Heart left ventricle (tissue), 16 donors: Measurements from ENCODE around the gene SH3BP2. TPM values are rescaled to one million over a fixed set of nuclear protein-coding genes. Genes with fewer than 3 reads are reported as not detected.

ENCODE experiments used
- ATAC-seq, 4 donors: fragments of 200-7000 bp; cut with Tn5 transposase; one replicate each; pipeline ENCODE4 v1.9.1; 2020 to 2022; ENCODE audit warnings: moderate library complexity in 4 of 4, mild to moderate bottlenecking in 3 of 4, moderate number of reproducible peaks in 1 of 4
- DNase-seq, 5 donors: peaks; one replicate each; pipeline ENCODE4 v3.0.0-alpha.2; 2020
- H3K27ac ChIP-seq, 12 donors: fragments of 200-600 bp; sonication (generic) in 4 of 12; one replicate each; pipeline versions ENCODE4 v1.5.0 to v1.8.0; 2016 to 2022; ENCODE audit warnings: mild to moderate bottlenecking in 2 of 12
- H3K27me3 ChIP-seq, 9 donors: fragments of 200-600 bp; sonication (generic) in 2 of 9; one replicate each; pipeline versions ENCODE4 v1.5.1 to v1.8.0; 2016 to 2022; ENCODE audit warnings: mild to moderate bottlenecking in 3 of 9
- H3K36me3 ChIP-seq, 9 donors: fragments of 200-600 bp; sonication (generic) in 2 of 9; one replicate each; pipeline versions ENCODE4 v1.5.0 to v1.8.0; 2018 to 2022; ENCODE audit warnings: mild to moderate bottlenecking in 2 of 9
- H3K4me1 ChIP-seq, 12 donors: fragments of 200-600 bp; sonication (generic) in 4 of 12; one replicate each; pipeline versions ENCODE4 v1.5.0 to v1.8.0; 2016 to 2022; ENCODE audit warnings: mild to moderate bottlenecking in 3 of 12
- H3K4me3 ChIP-seq, 12 donors: fragments of 200-600 bp; sonication (generic) in 4 of 12; one replicate each; pipeline versions ENCODE4 v1.5.0 to v1.8.0; 2017 to 2022; ENCODE audit warnings: mild to moderate bottlenecking in 9 of 12, moderate library complexity in 4 of 12
- H3K9me3 ChIP-seq, 12 donors: fragments of 200-600 bp; sonication (generic) in 4 of 12; one replicate each; pipeline versions ENCODE4 v1.5.0 to v1.8.0; 2016 to 2022; ENCODE audit warnings: mild to moderate bottlenecking in 1 of 12
- POLR2A ChIP-seq, 2 donors: fragments of 450-650 bp; IDR thresholded peaks; one replicate each; pipeline ENCODE4 v1.6.1; 2017; ENCODE audit warnings: antibody characterized with exemption in 2 of 2, mild to moderate bottlenecking in 2 of 2, moderate library complexity in 2 of 2
- WGBS, 4 donors: extraction: QIAGEN DNeasy Blood & Tissue Kit in 2 of 4; methylation state at CpG; one replicate each; pipeline versions ENCODE4 v1.1.5 to v1.1.7; 2013 to 2018; 5-methylcytosine and 5-hydroxymethylcytosine counted together
- intact Hi-C, 10 donors: fragments of 100-400 bp; cut with DNase I; formaldehyde crosslinking; loops; one replicate each; pipeline versions ENCODE4 v1.11.1 to v1.14.2; 2022
- polyA plus RNA-seq, 2 donors: library from polyadenylated mRNA; stranded (reverse); fragments of 200-250 nt; gene quantifications; one replicate each; pipeline ENCODE4 v1.2.3, GENCODE V29; 2013
- total RNA-seq, 9 donors: library from RNA; depleted of rRNA in 2 of 9; stranded (reverse); fragments of >200 nt in 2 of 9; fragmentation: NEBNext Ultra II Directional in 3 of 9; extraction: Animal tissue kit (Norgen Biotek cat#: 25700) in 3 of 9; gene quantifications; one replicate each; pipeline versions ENCODE4 v1.1.0 to v1.2.4, GENCODE V29; 2016 to 2023
- TF ChIP-seq, protein P1 (sequence below), 12 donors: fragments of 200-600 bp; sonication (generic) in 4 of 12; IDR thresholded peaks; one replicate each; pipeline versions ENCODE4 v1.5.0 to v1.8.0; 2018 to 2022; ENCODE audit warnings: antibody characterized with exemption in 12 of 12, mild to moderate bottlenecking in 5 of 12
- donor health status: ischemic (EF 13 %, LVEDD 7.1; RV severe dilation, severe dysfunction).
- donor health status: healthy with polysubstance abuse.
- donor health status: DM: no; HTN: yes; CAD: no.
- donor health status: DM: no; HTN: no; CAD: no.
- donor health status: ischemic (EF 25% LVEDD 6.9; RV normal size, moderate dysfunction).
- donor health status: ischemic (EF 25% LVEDD 5.7; RV mildly dilated, moderate dysfunction).
- donor health status: healthy.
- donor health status: DM: yes; HTN: yes; CAD: no.
- donor health status: ischemic (EF 35%, LVEDD 5.7; RV mildly dilated, moderate dysfunction).
- donor health status: nonischemic (EF 11% LVEDD 7.7; RV severe dilation, severe dysfunction).
- donor health status: DM: yes; HTN: yes; CAD: no.
- donor health status: PGD.
- donor health status: ischemic (EF 29% LVEDD 5.4; RV normal size, mild dysfunction).
- donor health status: nonischemic (EF 23%, LVEDD 6.1; RV moderate dilation, normal function).

The SH3BP2 gene
- total and polyA plus RNA-seq, 11 donors, result 10.4 to 70.2 (median 23.5) TPM

DNA sequence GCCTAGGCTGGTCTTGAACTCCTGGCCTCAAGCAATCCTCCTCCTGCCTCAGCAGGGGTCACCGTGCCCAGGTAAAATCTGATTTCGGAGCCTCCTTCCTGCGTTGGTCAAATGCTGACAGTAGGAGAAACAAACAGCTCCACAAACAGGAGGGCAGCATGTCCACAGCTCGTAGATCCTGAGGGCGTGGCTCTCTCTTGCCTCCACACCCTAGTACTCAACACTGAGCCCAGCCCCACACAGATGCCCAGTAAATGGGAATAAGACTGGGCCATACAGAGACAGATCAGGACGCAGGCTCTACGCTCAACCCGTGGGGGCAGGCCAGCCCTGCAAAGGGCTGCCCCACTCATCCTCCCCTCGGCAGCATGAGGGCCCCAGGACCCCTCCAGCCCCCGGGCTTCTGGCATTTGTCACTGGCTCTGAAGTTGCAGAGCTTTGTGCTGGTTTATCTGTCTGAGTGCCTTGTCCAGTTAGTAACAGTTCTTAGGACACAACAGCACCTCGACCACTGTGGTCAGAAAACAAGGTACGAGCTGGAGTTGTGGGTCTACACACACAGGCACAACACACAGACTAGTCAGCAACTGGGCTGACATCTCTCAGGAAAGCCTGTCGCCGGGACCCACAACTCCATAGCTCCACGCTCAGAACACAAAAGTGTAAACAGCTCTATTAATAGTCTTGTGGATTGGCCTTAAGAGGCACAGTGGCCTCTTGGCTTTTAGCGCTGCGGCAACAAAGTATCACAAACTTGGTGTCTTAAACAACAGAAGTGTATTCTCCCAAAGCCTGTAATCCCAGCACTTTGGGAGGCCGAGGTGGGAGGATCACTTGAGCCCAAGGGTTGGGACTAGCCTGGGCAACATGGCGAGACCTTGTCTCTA, 41.9 kb upstream of the SH3BP2 start:
- Histone ChIP-seq H3K4me1 (peaks cover 0 to 45% (median 25%) of the 10 kb centered on the region in 12 donors), H3K27me3 (no peaks in the 10 kb centered on the region), H3K27ac (peak overlapping the region in 8 of 12 donors; percentile 17 to 64 (median 38)), H3K4me3 (no peak overlapping the region), H3K9me3 (no peaks in the 10 kb centered on the region), H3K36me3 (peaks cover 0 to 45% (median 19%) of the 10 kb centered on the region in 9 donors)
- intact Hi-C loops, result loop anchor here in 1 of 10 donors (10.0 kb wide), 1 partner anchor 486 kb away; the partner anchor contains the start of gene MXD4
- TF ChIP-seq, protein P1, sequence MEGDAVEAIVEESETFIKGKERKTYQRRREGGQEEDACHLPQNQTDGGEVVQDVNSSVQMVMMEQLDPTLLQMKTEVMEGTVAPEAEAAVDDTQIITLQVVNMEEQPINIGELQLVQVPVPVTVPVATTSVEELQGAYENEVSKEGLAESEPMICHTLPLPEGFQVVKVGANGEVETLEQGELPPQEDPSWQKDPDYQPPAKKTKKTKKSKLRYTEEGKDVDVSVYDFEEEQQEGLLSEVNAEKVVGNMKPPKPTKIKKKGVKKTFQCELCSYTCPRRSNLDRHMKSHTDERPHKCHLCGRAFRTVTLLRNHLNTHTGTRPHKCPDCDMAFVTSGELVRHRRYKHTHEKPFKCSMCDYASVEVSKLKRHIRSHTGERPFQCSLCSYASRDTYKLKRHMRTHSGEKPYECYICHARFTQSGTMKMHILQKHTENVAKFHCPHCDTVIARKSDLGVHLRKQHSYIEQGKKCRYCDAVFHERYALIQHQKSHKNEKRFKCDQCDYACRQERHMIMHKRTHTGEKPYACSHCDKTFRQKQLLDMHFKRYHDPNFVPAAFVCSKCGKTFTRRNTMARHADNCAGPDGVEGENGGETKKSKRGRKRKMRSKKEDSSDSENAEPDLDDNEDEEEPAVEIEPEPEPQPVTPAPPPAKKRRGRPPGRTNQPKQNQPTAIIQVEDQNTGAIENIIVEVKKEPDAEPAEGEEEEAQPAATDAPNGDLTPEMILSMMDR (IDR thresholded peaks at IDR 0.05), result no peak
- no peak for TF ChIP-seq POLR2A (IDR thresholded peaks at IDR 0.05)
- DNase-seq (peak in 2 of 5 donors; percentile 26 to 27), ATAC-seq (peak in 3 of 4 donors; percentile 3 to 56 (median 27))
- 56 to 61% (median 59%) methylated on average over 18 to 19 of the region's 19 CpGs for WGBS, 4 donors

DNA sequence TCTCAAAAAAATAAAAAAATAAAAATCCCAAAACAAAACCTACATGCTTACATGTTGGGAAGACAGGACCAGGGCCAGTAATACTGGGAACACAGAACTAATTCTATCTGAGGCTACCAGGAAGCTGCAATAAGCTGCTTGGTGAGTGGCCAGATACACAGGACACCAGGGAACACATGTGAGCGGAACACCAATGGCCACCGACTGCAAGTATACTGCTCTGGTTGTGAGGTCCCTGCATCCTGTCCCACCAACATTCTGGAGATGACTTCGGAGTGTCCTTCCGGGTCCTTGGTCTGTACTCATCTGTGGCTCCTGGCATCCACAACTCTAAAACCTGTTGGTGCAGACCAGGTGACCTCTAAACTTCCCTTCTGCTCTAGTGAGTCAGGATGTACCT, 39.4 kb upstream of the SH3BP2 start:
- intact Hi-C loops, result loop anchor here in 1 of 10 donors (10.0 kb wide), 1 partner anchor 489 kb away; the partner anchor contains the start of gene MXD4
- H3K4me3 ChIP-seq, result no peak overlapping the region
- no peaks in the 10 kb centered on the region for H3K9me3 ChIP-seq
- peak in 1 of 5 donors; percentile 23 for DNase-seq
- no peaks in the 10 kb centered on the region for H3K27me3 ChIP-seq
- 62 to 78% (median 72%) methylated on average over 4 of the region's 4 CpGs for WGBS, 4 donors
- H3K27ac ChIP-seq, result no peak overlapping the region
- TF ChIP-seq, protein P1 (IDR thresholded peaks at IDR 0.05), result no peak
- no peak for TF ChIP-seq POLR2A (IDR thresholded peaks at IDR 0.05)
- peaks cover 0 to 27% (median 0%) of the 10 kb centered on the region in 9 donors for H3K36me3 ChIP-seq
- H3K4me1 ChIP-seq, result peaks cover 0 to 40% (median 21%) of the 10 kb centered on the region in 12 donors
- no peak for ATAC-seq

DNA sequence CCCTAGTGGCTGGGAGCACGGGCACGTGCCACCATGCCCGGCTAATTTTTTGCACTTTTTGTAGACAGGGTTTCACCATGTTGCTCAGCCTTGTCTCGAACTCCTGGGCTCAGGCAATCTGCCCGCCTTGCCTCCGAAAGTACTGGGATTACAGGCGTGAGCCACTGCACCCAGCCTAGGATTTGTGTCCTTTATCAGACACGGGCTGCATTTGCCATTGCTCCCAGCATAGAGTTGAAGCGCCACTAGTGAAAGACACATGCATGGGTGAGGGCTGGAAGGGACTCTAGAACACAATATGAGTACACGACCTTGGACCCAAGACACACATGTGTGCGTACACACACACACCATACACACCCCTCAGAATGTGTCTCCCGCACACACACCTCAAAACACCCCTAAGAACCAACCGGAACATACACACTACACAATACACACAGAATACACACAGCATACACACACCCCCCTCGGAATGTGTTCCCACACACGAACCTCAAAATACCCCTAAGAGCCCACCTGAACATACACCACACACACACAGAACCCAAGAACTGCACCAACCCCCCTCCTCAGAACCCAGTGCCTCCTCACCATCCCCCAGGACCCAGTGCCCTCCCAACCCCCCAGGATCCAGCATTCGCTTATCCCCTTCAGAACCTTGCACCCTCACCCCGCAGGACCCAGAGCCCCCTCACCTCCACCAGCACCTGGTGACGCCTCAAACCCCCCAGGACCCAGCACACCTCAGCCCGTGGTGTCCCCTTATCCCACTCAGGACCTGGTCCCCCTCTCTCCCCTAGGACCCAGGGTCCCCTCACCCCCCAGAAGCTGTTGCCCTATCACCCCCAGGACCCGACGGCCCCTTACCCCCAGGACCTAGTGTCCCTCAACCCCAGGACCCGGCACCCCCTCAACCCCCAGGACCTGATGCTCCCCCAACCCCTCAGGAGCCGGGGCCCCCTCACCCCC, 37.8 kb upstream of the SH3BP2 start:
- WGBS, 4 donors, result 60 to 63% (median 61%) methylated on average over 21 to 23 of the region's 23 CpGs
- no peak for ATAC-seq

More for the DNA sequence above, 37.8 kb upstream of the SH3BP2 start:
- peaks cover 0 to 21% (median 0%) of the 10 kb centered on the region in 9 donors for H3K36me3 ChIP-seq
- no peaks in the 10 kb centered on the region for H3K9me3 ChIP-seq
- peak in 1 of 5 donors; percentile 30 for DNase-seq
- H3K4me3 ChIP-seq, result peak overlapping the region; percentile 62 to 99 (median 89)
- TF ChIP-seq POLR2A (IDR thresholded peaks at IDR 0.05), result no peak
- TF ChIP-seq, protein P1 (IDR thresholded peaks at IDR 0.05), result no peak
- H3K27ac ChIP-seq, result peak overlapping the region in 9 of 12 donors; percentile 75 to 95 (median 88)
- no peaks in the 10 kb centered on the region for H3K27me3 ChIP-seq
- peaks cover 0 to 39% (median 21%) of the 10 kb centered on the region in 12 donors for H3K4me1 ChIP-seq
- intact Hi-C loops, result loop anchor here in 3 of 10 donors (5.0 to 10.0 kb wide), 4 partner anchors 37 to 513 kb away; partner anchors contain the start of genes HAUS3 (in 1 of the 3), MXD4 (in 1 of the 3), POLN (in 1 of the 3) and SH3BP2 (in 1 of the 3)
